Uterus (tissue), 4 donors: ENCODE data around the gene ZNF341. TPM values are rescaled to one million over a fixed set of nuclear protein-coding genes. Genes with fewer than 3 reads are reported as not detected.

Experiments
- DNase-seq, 2 donors: peaks; one replicate each; pipeline ENCODE4 v3.0.0-alpha.2; 2019 to 2020
- H3K27ac ChIP-seq, 2 donors: fragments of 200-600 bp; sonication (generic); 1 replicate in 1 of 2; 2 replicates in 1 of 2; pipeline ENCODE4 v1.5.1; 2016 to 2018
- H3K27me3 ChIP-seq, 2 donors: fragments of 200-600 bp; sonication (generic); one replicate each; pipeline ENCODE4 v1.5.1; 2018 to 2019; ENCODE audit warnings: control low read depth in 1 of 2
- H3K36me3 ChIP-seq, 2 donors: fragments of 200-600 bp; sonication (generic); one replicate each; pipeline ENCODE4 v1.5.1; 2019; ENCODE audit warnings: control low read depth in 1 of 2
- H3K4me1 ChIP-seq, 2 donors: fragments of 200-600 bp; sonication (generic); one replicate each; pipeline ENCODE4 v1.5.1; 2018 to 2019; ENCODE audit warnings: control low read depth in 1 of 2
- H3K4me3 ChIP-seq, 2 donors: fragments of 200-600 bp; sonication (generic); 1 replicate in 1 of 2; 2 replicates in 1 of 2; pipeline ENCODE4 v1.5.1; 2018 to 2019; ENCODE audit warnings: mild to moderate bottlenecking in 1 of 2
- H3K9me3 ChIP-seq, 2 donors: fragments of 200-600 bp; sonication (generic); one replicate each; pipeline ENCODE4 v1.5.1; 2019; ENCODE audit warnings: control low read depth in 1 of 2
- CTCF ChIP-seq, 4 experiments: fragments of 200-600 bp in 2 of 4; fragments of 450-650 bp in 2 of 4; sonication (generic) in 2 of 4; IDR thresholded peaks; one replicate each; pipeline ENCODE4 v1.5.1; 2016 to 2019; ENCODE audit warnings: antibody characterized with exemption in 4 of 4, mild to moderate bottlenecking in 2 of 4, moderate library complexity in 1 of 4
- POLR2A ChIP-seq, 2 donors: fragments of 450-650 bp; IDR thresholded peaks; one replicate each; pipeline ENCODE4 v1.6.1; 2016; ENCODE audit warnings: antibody characterized with exemption in 2 of 2, mild to moderate bottlenecking in 1 of 2, moderate library complexity in 1 of 2
- intact Hi-C: fragments of 100-400 bp; cut with DNase I; formaldehyde crosslinking; loops from one replicate; pipeline ENCODE4 v1.15.1; 2023; ENCODE audit warnings: low total_unique reads
- total RNA-seq, 4 donors: library from RNA; depleted of rRNA in 3 of 4; stranded (reverse); fragments of >200 nt in 3 of 4; gene quantifications; one replicate each; pipeline versions ENCODE4 v1.1.0 to v1.2.4, GENCODE V29; 2014 to 2023
- donor health status: DM: yes; HTN: yes; CAD: no.

The ZNF341 gene
- total RNA-seq, 4 donors from 2014 or later = 1.2 to 3.3 (median 2.7) TPM

DNA sequence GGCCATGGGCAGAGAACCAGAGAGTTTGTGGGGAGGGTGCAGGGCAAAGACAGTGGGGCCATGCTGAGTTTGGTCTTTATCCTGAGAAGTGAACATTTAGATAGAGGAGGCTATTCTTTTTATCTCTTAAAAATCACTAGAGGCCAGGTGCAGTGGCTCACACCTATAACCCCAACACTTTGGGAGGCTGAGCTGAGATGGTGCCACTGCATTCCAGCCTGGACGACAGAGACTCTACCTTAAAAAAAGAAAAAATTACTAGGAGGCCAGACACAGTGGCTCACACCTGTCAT, 20.4 kb upstream of the ZNF341 start:
- Histone ChIP-seq H3K27me3 (no peaks in the 10 kb centered on the region), H3K9me3 (no peaks in the 10 kb centered on the region), H3K4me3 (no peak overlapping the region), H3K27ac (no peak overlapping the region), H3K36me3 (no peaks in the 10 kb centered on the region), H3K4me1 (no peaks in the 10 kb centered on the region)
- intact Hi-C loops = no loop called here
- TF ChIP-seq POLR2A (IDR thresholded peaks at IDR 0.05) (no peak), CTCF (IDR thresholded peaks at IDR 0.05) (no peak)
- DNase-seq = no peak

DNA sequence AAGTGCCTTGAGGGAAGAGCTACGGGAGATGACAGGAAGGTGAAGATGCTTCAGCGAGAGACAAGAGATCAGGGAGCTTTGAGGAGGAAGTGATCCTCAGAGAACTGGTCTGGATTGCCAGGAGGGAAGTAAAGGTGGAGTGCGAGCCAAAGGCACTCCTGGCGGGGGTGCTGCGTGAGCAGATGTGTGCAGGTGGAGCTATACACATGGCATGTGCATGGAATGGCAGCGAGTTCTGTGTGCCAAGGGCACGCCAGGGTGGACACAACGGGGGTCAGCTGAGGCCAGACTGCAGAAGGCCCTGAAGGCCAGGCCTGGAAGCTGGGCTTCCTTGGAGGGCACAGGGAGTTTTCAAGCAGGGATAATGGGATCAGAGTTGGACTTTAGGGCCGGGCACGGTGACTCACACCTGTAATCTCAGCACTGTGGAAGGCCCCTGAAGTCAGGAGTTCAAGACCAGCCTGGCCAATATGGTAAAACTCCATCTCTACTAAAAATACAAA, 17.9 kb upstream of the ZNF341 start:
- no peaks in the 10 kb centered on the region for H3K36me3 ChIP-seq
- intact Hi-C loops = no loop called here
- no peak overlapping the region for H3K4me3 ChIP-seq
- H3K27ac ChIP-seq = no peak overlapping the region
- no peaks in the 10 kb centered on the region for H3K9me3 ChIP-seq
- no peaks in the 10 kb centered on the region for H3K27me3 ChIP-seq
- TF ChIP-seq POLR2A (IDR thresholded peaks at IDR 0.05) (no peak), CTCF (IDR thresholded peaks at IDR 0.05) (no peak)
- no peaks in the 10 kb centered on the region for H3K4me1 ChIP-seq
- DNase-seq = no peak

DNA sequence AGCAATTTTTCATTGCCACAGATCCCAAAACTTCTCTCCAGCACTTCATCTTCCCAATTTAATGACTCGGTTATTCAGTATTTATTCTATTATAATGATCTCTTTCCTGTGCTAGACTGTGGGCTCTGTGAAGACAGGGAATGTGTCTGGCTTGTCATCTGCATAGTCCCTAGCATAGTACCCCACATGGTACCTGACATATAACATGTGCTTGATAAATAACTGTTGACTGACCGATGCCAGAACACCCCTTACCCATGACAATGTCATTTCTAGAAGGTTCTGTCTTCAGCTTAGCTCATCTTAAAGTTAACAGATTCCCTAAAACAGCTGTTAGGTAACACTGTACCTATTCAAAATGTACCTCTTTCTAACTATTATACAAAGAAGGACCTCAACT, 15.3 kb upstream of the ZNF341 start:
- TF ChIP-seq CTCF (IDR thresholded peaks at IDR 0.05) (no peak), POLR2A (IDR thresholded peaks at IDR 0.05) (no peak)
- intact Hi-C loops = no loop called here

GRCh38 chr20:33719277-33719988, 12.4 kb upstream of the ZNF341 start:
- DNase-seq = no peak
- Histone ChIP-seq H3K27ac (peak overlapping the region; percentile 61 to 80), H3K27me3 (no peaks in the 10 kb centered on the region), H3K9me3 (no peaks in the 10 kb centered on the region), H3K36me3 (no peaks in the 10 kb centered on the region), H3K4me1 (no peaks in the 10 kb centered on the region), H3K4me3 (peak overlapping the region; percentile 70 to 82)
- TF ChIP-seq CTCF (IDR thresholded peaks at IDR 0.05) (no peak), POLR2A (IDR thresholded peaks at IDR 0.05) (no peak)
- intact Hi-C loops = no loop called here

More for the DNA sequence above, 15.3 kb upstream of the ZNF341 start:
- Histone ChIP-seq H3K27ac (no peak overlapping the region), H3K36me3 (no peaks in the 10 kb centered on the region), H3K4me3 (no peak overlapping the region), H3K9me3 (no peaks in the 10 kb centered on the region), H3K27me3 (no peaks in the 10 kb centered on the region), H3K4me1 (no peaks in the 10 kb centered on the region)
- DNase-seq = no peak

GRCh38 chr20:33719989-33720709, 11.6 kb upstream of the ZNF341 start, which contains the start of gene PXMP4:
Gene PXMP4, minus strand, starts transcription at chr20:33720310. Its CDS starts 103 bp downstream, at chr20:33720207.
- H3K27me3 ChIP-seq = no peaks in the 10 kb centered on the region
- DNase-seq = peak; percentile 93
- H3K27ac ChIP-seq = peak within 1 kb of the TSS; percentile 61 to 80
- peak within 1 kb of the TSS; percentile 70 to 82 for H3K4me3 ChIP-seq
- no peaks in the 10 kb centered on the region for H3K9me3 ChIP-seq
- no peaks in the 10 kb centered on the region for H3K36me3 ChIP-seq
- H3K4me1 ChIP-seq = no peaks in the 10 kb centered on the region
- peak in 1 of 4 experiments; percentile 41 for TF ChIP-seq CTCF (IDR thresholded peaks at IDR 0.05)
- peak in 1 of 2 donors; percentile 21 for TF ChIP-seq POLR2A (IDR thresholded peaks at IDR 0.05)
- intact Hi-C loops = no loop called here
